HEK293T (cell line): Measurements from ENCODE around the gene HTRA1.

Source experiments
- BHLHE40 ChIP-seq: fragments of 450-650 bp; IDR thresholded peaks from 2 replicates; pipeline ENCODE4 v1.6.1; 2016; ENCODE audit warnings: mild to moderate bottlenecking, moderate library complexity, borderline replicate concordance
- FOXA1 ChIP-seq: fragments of 450-650 bp; IDR thresholded peaks from 2 replicates; pipeline ENCODE4 v1.6.1; 2016; ENCODE audit warnings: mild to moderate bottlenecking
- FOXM1 ChIP-seq: fragments of 450-650 bp; IDR thresholded peaks from 2 replicates; pipeline ENCODE4 v1.6.1; 2017; ENCODE audit warnings: mild to moderate bottlenecking, borderline replicate concordance
- HDGF ChIP-seq: fragments of 450-650 bp; IDR thresholded peaks from 2 replicates; pipeline ENCODE4 v1.6.1; 2017; ENCODE audit warnings: antibody characterized with exemption, borderline replicate concordance
- LEF1 ChIP-seq: fragments of 450-650 bp; IDR thresholded peaks from 2 replicates; pipeline ENCODE4 v1.6.1; 2017; ENCODE audit warnings: mild to moderate bottlenecking, borderline replicate concordance

DNA sequence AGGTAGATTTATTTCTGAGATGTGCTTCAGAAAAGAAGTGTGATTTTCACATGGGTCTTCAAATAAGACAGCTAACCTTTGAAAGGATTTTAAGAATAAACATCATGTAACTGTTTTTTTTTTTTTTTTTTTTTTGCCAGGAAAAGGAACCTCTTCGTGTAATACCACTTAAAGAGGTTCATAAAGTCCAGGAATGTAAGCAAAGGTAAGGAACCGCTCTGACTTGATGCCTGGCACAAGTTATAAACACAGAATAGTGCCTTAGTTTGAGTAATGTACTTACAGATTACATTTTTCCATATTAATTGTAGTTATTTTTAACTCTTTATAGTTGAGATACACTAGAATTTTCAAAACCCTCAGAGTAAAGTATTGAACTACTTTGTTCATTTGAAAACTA lies 37.3 kb upstream of the HTRA1 start:
- no peak for TF ChIP-seq FOXA1
- TF ChIP-seq HDGF: no peak
- TF ChIP-seq BHLHE40: no peak
- TF ChIP-seq FOXM1: no peak
- TF ChIP-seq LEF1: no peak
